GM18907 (cell line): Measurements from ENCODE around the gene TLE5.
"Not testable (repeated sequence)": the region's sequence is repeated elsewhere in the genome, so short reads cannot be mapped to it uniquely, and the experiment has no call there.

Experiments
- ATAC-seq: cut with Tn5 transposase; IDR thresholded peaks from one replicate; pipeline ENCODE4 v1.9.1; 2021; ENCODE audit warnings: mild to moderate bottlenecking, moderate library complexity; ENCODE audit not compliant: unreplicated experiment

The TLE5 gene

DNA sequence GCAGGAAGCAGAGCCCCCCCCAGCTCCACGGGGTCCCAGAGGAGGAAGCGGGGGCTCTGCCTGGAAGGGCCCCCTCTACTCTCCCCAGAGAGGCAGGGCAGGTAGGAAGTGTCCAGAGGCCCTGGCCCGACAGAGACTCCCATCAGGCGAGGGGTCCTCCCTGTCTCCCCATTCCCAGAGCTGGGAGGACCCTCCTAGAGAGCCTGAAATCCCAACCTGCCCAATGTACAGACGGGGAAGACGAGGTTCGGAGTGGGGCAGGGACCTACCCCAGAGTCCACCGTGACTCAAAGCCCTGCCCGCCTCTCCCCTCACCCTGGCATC, 34.4 kb downstream of the TLE5 start:
- ATAC-seq: no peak

DNA sequence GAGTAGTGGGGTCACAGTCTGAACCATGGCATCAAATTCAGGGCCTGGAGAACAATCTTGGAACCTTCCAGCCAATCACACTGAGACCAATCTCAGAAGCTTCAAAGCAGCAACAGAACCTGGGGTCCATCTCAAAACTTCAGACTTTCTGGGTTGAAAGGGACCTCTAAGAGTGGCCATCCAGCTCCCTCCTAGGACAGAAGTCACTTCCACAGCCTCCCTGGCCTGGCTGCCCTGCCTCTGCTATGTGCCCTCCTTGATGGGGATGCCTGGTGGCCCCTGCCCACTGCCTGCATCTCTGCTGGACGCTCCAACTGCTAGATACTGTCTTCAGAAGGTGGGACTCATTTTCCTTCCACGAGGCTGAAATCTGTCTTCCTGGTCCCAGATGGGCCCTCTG, 35.0 kb downstream of the TLE5 start:
- ATAC-seq: no peak

- no peak for ATAC-seq
These were observed 35.5 kb downstream of the TLE5 start for GRCh38 chr19:3026768-3027167.

DNA sequence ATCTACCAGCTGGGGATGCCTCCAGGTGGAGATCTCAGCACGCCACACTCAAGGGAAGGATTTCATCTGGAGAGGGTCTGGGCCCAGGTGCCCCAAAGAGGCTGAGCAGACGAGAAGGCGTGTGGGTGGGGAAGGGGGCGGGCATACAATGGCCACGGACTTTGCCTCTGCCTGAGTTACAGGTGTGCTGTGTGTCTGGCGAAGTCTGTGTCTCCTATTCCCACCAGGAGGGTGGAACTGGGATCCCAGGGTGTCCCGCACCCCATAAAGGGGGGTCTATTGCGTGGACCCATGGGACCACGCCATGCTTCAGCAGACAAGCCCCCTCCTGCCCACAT, 36.8 kb downstream of the TLE5 start:
- no peak for ATAC-seq

DNA sequence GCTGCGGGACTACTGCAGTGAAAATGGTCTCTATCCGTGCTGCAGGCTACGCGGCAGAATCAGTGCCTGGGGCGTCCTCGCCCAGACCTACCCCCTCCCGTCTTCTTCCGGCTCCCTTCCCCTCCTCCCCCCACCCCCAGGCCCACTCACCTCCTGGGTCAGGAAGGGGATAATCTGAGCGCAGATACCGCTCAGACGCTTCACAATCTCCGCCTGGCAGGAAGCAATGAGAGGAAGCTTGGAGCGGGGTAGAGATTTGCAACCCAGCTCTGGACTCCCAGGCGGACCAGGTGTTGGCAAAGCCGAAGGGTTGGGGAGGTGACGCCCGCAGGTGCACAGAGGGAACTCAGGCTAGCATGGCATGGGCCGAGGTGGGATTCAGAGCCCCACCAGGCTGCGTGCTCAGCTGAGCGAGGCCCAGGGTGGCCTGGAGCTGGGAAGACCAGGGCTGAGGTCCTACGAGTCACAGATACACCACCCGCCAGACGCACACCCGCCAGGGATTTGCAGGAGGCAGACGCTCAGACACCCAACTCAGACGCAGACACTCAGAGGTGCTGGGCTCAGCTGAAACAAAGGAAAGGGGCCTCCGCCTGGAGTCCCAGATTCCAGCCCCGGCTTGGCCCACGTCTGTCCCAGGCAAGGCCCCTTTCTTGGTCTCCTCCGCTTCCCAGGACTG, 37.3 kb downstream of the TLE5 start:
- no peak for ATAC-seq

DNA sequence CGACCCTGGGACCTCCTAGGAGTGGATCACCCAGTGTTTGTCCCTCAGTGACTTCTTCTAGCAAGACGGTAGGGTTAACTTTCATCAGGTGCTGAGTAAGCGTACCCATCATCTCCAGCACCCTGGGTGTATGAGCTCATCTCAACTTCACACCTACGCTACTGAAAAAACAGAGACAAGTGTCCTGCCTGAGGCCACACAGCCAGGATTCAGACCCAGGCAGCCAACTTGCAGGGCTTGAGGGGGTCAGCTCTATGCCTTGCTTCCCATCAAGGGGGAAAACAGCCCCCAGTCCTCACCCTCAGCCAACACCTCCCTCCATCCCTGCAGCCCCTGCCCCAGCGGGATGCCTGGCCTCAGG, 37.8 kb downstream of the TLE5 start:
- no peak for ATAC-seq

GRCh38 chr19:3020321-3020960, 41.9 kb downstream of the TLE5 start:
- no peak for ATAC-seq

GRCh38 chr19:3019211-3019854, 43.0 kb downstream of the TLE5 start:
- ATAC-seq: no peak

DNA sequence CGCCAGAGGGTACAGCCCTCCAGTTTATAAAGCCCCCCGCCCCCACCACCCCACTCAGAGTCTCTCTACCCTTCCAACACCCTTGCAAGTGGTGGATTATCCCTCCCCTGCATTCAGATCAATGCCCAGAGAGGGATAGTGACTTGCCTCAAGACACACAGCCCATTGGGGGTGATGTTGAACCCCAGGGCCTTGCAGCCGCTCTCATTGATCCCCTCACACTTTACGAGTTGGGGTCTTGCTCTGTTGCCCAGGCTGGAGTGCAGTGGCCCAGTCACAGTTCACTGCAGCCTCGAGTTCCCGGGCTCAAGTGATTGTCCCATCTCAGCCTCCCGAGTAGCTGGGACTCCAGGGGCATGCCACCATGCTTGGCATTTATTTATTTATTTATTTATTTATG, 44.4 kb downstream of the TLE5 start:
- no peak for ATAC-seq

DNA sequence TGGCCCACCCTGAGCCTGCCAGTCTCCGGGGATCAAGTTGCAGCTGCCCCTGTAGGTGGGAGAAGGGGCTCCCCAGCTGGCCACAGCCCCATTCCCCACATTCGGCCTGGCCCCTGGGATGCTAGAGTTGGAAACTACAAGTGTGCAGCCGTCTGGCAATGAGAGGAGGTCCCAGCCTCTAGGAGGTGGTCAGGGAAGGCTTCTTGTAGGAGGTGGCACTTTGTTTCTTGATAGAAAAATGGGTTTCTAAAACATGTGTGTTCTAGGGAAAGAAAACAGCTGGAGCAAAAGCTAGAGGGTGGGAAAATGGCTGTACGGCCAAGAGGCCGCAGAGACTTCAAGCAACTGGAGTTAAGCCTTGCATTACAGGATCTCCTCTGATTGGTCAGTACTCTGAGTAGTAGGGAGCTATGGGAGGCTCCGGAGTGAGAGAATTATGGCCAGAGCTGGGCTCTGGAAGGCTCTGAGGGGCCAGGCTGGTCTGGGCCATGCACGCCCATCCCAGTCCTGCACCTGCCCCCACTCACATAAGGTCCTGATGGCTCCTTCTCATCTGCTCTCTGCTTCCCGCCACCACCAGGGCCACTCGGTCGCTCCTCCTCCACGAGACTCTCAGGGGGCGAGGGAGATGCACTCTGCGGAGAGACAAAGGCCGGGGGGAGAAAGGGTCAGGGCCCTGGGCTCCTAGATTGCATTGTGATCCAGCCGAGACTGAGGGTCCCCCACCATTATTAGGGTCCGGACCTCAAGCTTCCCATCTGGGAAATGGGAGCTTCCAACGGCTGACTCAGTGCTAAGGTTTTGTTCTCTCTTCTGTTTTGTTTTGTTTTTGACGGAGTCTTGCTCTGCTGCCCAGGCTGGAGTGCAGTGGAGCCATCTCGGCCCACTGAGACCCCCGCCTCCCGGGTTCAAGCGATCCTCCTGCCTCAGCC, 46.9 kb downstream of the TLE5 start:
- ATAC-seq: no peak

DNA sequence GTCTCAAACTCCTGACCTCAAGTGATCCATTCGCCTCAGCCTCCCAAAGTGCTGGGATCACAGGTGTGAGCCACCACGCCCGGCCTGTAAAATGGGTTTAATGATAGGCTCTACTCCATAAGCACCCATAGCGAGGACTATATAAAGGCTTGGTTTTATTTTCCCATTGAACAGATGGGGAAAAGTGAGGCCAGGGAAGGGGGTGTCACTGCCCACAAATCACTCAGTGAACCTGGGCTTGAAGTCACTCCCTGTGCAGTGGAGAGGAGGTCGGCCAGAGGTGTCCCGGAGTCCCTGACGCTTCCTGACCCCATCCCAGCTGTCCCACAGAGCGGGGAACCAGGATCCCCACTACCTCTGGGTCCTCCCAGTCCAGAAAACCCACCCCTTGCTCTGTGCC, 48.2 kb downstream of the TLE5 start:
- ATAC-seq: no peak

- ATAC-seq: no peak
These were observed 49.0 kb downstream of the TLE5 start for GRCh38 chr19:3013263-3013725.

DNA sequence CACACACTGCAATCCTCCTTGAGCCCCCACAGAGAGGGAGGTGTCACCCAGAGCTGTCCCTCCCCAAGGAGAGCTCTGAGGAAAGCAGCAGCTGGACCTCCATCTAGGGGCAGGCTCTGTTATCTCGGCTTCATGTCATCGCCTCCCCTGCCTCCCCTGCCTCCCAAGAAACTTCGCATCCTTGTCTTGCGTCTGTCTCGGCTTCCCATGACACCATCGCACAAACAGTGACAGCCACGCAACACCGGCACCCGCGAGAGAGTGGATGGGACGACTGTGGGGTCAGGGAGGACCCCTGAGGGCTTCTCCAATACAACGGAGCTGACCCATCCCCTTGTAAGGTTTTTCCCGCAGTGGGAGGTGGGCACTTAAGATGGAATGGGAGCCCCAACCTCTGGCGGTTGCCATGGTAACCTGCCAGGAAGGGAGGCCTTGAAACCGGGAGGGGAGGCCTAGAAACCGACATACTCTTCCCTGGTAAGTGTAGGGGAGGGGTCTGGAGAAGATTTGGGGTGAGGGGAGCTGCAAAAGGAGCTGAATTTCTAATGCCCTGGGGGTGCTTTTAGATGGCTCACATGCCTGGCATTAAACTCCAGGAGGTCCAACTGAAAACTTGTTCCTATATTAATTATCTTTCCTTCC, 49.6 kb downstream of the TLE5 start:
- no peak for ATAC-seq

GRCh38 chr19:3012059-3012458, 50.2 kb downstream of the TLE5 start:
- ATAC-seq: not testable (repeated sequence)

- ATAC-seq: no peak
These were observed 51.4 kb downstream of the TLE5 start for GRCh38 chr19:3010871-3011270.

GRCh38 chr19:3008994-3009393, 53.3 kb downstream of the TLE5 start:
- no peak for ATAC-seq

GRCh38 chr19:3007975-3008374, 54.3 kb downstream of the TLE5 start:
- no peak for ATAC-seq

DNA sequence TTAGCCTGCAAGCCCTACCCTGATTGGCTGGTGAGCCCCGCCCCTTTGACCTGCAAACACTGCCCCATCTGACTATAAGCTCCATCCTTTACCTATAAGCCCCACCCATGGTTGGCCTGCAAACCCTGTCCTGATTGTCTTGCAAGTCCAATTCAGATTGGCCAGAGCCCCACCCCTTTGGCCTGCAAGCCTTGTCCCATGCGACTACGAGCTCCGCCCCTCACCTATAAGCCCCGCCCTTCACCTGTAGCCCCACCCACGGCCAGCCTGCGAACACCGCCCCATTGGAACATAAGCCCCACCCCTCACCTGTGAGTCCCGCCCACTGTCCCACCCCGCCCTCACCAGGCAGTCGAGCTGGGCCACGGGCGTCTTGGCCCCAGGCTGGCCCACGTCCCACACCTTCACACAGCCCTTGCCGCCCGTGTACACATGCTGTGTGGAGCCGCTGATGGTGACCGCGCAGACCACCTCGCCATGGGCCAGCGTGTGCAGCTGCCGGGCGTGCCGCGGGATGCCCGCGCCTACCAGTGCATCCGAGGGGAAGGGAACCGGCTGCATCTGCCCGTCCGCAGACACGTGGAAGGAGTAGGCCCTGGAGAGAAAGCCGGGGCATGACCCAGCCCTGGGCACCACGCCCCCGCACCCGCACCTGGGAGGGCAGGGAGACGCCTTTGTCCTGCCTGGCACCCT, 56.1 kb downstream of the TLE5 start:
- ATAC-seq: no peak

GRCh38 chr19:3005345-3005744, 57.0 kb downstream of the TLE5 start:
- ATAC-seq: no peak

DNA sequence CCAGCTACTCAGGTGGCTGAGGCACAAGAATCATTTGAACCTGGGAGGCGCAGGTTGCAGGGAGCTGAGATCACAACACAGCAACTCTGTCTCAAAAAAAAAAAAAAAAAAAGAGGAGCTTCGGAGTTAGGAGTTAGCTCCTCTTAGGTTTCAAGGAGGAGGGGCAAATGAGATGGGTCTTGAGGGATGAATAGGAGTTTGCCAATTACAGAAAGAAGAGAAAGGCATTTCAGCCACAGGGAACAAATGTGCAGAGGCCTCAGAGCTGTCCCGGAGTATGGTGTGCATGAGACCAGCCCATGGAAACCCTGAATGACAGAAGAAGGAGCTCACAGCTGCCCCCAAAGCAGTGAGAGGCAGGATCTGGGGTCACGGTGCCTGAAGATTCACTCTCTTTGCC, 57.8 kb downstream of the TLE5 start:
- ATAC-seq: no peak

- ATAC-seq: no peak
These were observed 59.2 kb downstream of the TLE5 start for GRCh38 chr19:3003046-3003445.
